ENCODE results near the gene EPB42.
"Not testable (repeated sequence)": the region's sequence is repeated elsewhere in the genome, so short reads cannot be mapped to it uniquely, and the experiment has no call there.

GRCh38 chr15:43198556-43198955, 22.3 kb downstream of the EPB42 start:
- TF ChIP-seq POLR2AphosphoS5, CTCF, POLR2A (IDR thresholded peaks at IDR 0.05): not testable (repeated sequence)
